H1 (cell line): ENCODE results near the gene MANBA. TPM values are rescaled to one million over a fixed set of nuclear protein-coding genes. Genes with fewer than 3 reads are reported as not detected.

ENCODE experiments used
- CTCF ChIA-PET: fragments of 300-600 bp; sonication (Branson Sonifier 250); formaldehyde crosslinking; loops from one replicate; lab custom pipeline; 2021; ENCODE audit not compliant: partially characterized antibody; lab: Charles Lee
- POLR2A ChIA-PET: fragments of 300-600 bp; sonication (Branson Sonifier 250); formaldehyde crosslinking; loops from one replicate; lab custom pipeline; 2021; ENCODE audit warnings: inconsistent platforms; ENCODE audit not compliant: partially characterized antibody; lab: Charles Lee
- DNase-seq, 2 experiments: peaks; one replicate each; pipeline versions ENCODE4 v3.0.0 to v3.0.0-alpha.2; 2010 to 2022; ENCODE audit warnings: low spot score in 2 of 2, low read depth in 1 of 2, mixed read lengths in 1 of 2
- FAIRE-seq: peaks from 2 replicates; lab custom pipeline; 2011; peaks lifted over from hg19 to GRCh38; lab: Jason Lieb, UNC
- H2AFZ ChIP-seq: 2 replicates; pipeline ENCODE4 v1.8.1; 2012; ENCODE audit warnings: low read length, inconsistent platforms
- H2AK5ac ChIP-seq: 2 replicates; pipeline ENCODE4 v1.6.1; 2013; ENCODE audit warnings: low read depth, low read length
- H2BK120ac ChIP-seq: replicated peaks from 2 replicates; pipeline ENCODE3; 2013; ENCODE audit warnings: low read depth, low read length, inconsistent platforms
- H2BK12ac ChIP-seq: 2 replicates; pipeline ENCODE4 v1.6.1; 2013; ENCODE audit warnings: low read depth, low read length
- H2BK15ac ChIP-seq: 2 replicates; pipeline ENCODE4 v1.6.1; 2013; ENCODE audit warnings: low read length
- H2BK20ac ChIP-seq: 2 replicates; pipeline ENCODE4 v1.6.1; 2013; ENCODE audit warnings: low read length
- H2BK5ac ChIP-seq: 2 replicates; pipeline ENCODE4 v1.6.1; 2013; ENCODE audit warnings: low read depth, low read length
- H3K14ac ChIP-seq: 2 replicates; pipeline ENCODE4 v1.6.1; 2013; ENCODE audit warnings: inconsistent platforms; ENCODE audit not compliant: insufficient read length
- H3K18ac ChIP-seq: 2 replicates; pipeline ENCODE4 v1.6.1; 2013; ENCODE audit warnings: low read length; ENCODE audit errors: extremely low read depth
- H3K23ac ChIP-seq: 2 replicates; pipeline ENCODE4 v1.6.1; 2013; ENCODE audit warnings: inconsistent platforms; ENCODE audit not compliant: insufficient read length
- H3K23me2 ChIP-seq: 2 replicates; pipeline ENCODE4 v1.6.1; 2013; ENCODE audit warnings: low read depth, low read length
- H3K27ac ChIP-seq: 2 replicates; pipeline ENCODE4 v1.6.1; 2011; ENCODE audit warnings: low read depth, low read length, inconsistent platforms
- H3K27me3 ChIP-seq, 4 experiments: replicated peaks in 1 of 4; 1 replicate in 1 of 4; 2 replicates in 3 of 4; pipeline versions ENCODE4 v1.6.1 to v1.8.1; 2011 to 2013; ENCODE audit warnings: low read length in 3 of 4, mild to moderate bottlenecking in 3 of 4, inconsistent platforms in 2 of 4, mixed read lengths in 2 of 4, moderate library complexity in 1 of 4; ENCODE audit not compliant: control insufficient read depth in 3 of 4, insufficient read depth in 3 of 4; ENCODE audit errors: extremely low read depth in 1 of 4
- H3K36me3 ChIP-seq, 4 experiments: 2 replicates each; pipeline versions ENCODE4 v1.6.1 to v1.8.1; 2011 to 2013; ENCODE audit warnings: mild to moderate bottlenecking in 4 of 4, low read length in 3 of 4, moderate library complexity in 2 of 4, control low read depth in 1 of 4, inconsistent platforms in 1 of 4; ENCODE audit not compliant: insufficient read depth in 4 of 4, control insufficient read depth in 2 of 4
- H3K4ac ChIP-seq: replicated peaks from 2 replicates; pipeline ENCODE3; 2013; ENCODE audit warnings: low read length, low read depth, mixed read lengths, inconsistent platforms; ENCODE audit not compliant: insufficient read length
- H3K4me1 ChIP-seq, 4 experiments: replicated peaks in 1 of 4; 1 replicate in 1 of 4; 2 replicates in 3 of 4; pipeline versions ENCODE4 v1.6.1 to v1.8.1; 2011 to 2013; ENCODE audit warnings: low read length in 3 of 4, inconsistent platforms in 2 of 4, mixed read lengths in 1 of 4; ENCODE audit not compliant: insufficient read depth in 4 of 4, control insufficient read depth in 3 of 4
- H3K4me2 ChIP-seq, 2 experiments: 2 replicates each; pipeline versions ENCODE4 v1.6.1 to v1.8.1; 2011 to 2013; ENCODE audit warnings: low read depth in 2 of 2, low read length in 2 of 2, control low read depth in 1 of 2, inconsistent platforms in 1 of 2, mild to moderate bottlenecking in 1 of 2; ENCODE audit not compliant: insufficient read depth in 1 of 2
- H3K4me3 ChIP-seq, 4 experiments: fragments of 200-600, 300-600 bp in 1 of 4; sonication (generic), shearing (Covaris generic), sonication (Bioruptor Twin) in 1 of 4; 2 replicates each; pipeline versions ENCODE4 v1.5.1 to v1.8.1; 2011 to 2016; ENCODE audit warnings: low read length in 4 of 4, low read depth in 3 of 4, control low read depth in 2 of 4, inconsistent platforms in 2 of 4, mild to moderate bottlenecking in 2 of 4, mixed read lengths in 1 of 4, moderate library complexity in 1 of 4; ENCODE audit not compliant: insufficient read depth in 2 of 4; ENCODE audit errors: extremely low read depth in 1 of 4
- H3K56ac ChIP-seq: replicated peaks from 2 replicates; pipeline ENCODE3; 2013; ENCODE audit warnings: low read depth, mild to moderate bottlenecking, mixed read lengths, low read length, inconsistent platforms; ENCODE audit not compliant: insufficient read length
- H3K79me1 ChIP-seq: 2 replicates; pipeline ENCODE4 v1.6.1; 2013; ENCODE audit warnings: low read depth, low read length, control low read depth
- H3K79me2 ChIP-seq, 2 experiments: 2 replicates each; pipeline versions ENCODE4 v1.6.1 to v1.8.1; 2012 to 2013; ENCODE audit warnings: low read length in 2 of 2, mild to moderate bottlenecking in 2 of 2, inconsistent platforms in 1 of 2; ENCODE audit not compliant: insufficient read depth in 2 of 2, control insufficient read depth in 1 of 2
- H3K9ac ChIP-seq, 4 experiments: replicated peaks in 1 of 4; 1 replicate in 1 of 4; 2 replicates in 3 of 4; pipeline versions ENCODE4 v1.6.1 to v1.8.1; 2011 to 2013; ENCODE audit warnings: low read depth in 3 of 4, low read length in 3 of 4, control low read depth in 2 of 4, mild to moderate bottlenecking in 2 of 4, moderate library complexity in 2 of 4, inconsistent platforms in 1 of 4; ENCODE audit errors: extremely low read depth in 1 of 4
- H3K9me3 ChIP-seq, 2 experiments: 2 replicates each; pipeline versions ENCODE4 v1.6.1 to v1.8.1; 2012 to 2013; ENCODE audit warnings: mild to moderate bottlenecking in 2 of 2, moderate library complexity in 2 of 2, control low read depth in 1 of 2, inconsistent platforms in 1 of 2, low read depth in 1 of 2, low read length in 1 of 2, mixed read lengths in 1 of 2; ENCODE audit not compliant: insufficient read depth in 2 of 2
- H4K20me1 ChIP-seq, 2 experiments: replicated peaks in 1 of 2; 2 replicates each; pipeline versions ENCODE3 to v1.8.1; 2011 to 2013; ENCODE audit warnings: inconsistent platforms in 2 of 2, low read length in 2 of 2, mild to moderate bottlenecking in 1 of 2; ENCODE audit not compliant: insufficient read depth in 2 of 2, control insufficient read depth in 1 of 2
- H4K5ac ChIP-seq: 2 replicates; pipeline ENCODE4 v1.6.1; 2013; ENCODE audit warnings: low read length, low read depth, mixed read lengths, inconsistent platforms; ENCODE audit not compliant: insufficient read length
- H4K8ac ChIP-seq: 2 replicates; pipeline ENCODE4 v1.8.0; 2013; ENCODE audit warnings: mild to moderate bottlenecking, moderate library complexity, low read length, inconsistent platforms; ENCODE audit not compliant: insufficient read depth; ENCODE audit errors: extremely low read depth
- H4K91ac ChIP-seq: replicated peaks from 2 replicates; pipeline ENCODE3; 2013; ENCODE audit warnings: low read length, mixed read lengths, inconsistent platforms; ENCODE audit not compliant: insufficient read length
- BACH1 ChIP-seq: IDR thresholded peaks from 2 replicates; pipeline ENCODE4 v1.6.1; 2012; ENCODE audit warnings: low read length, improper control_type of control experiment
- CHD2 ChIP-seq: IDR thresholded peaks from 2 replicates; pipeline ENCODE4 v1.6.1; 2012; ENCODE audit warnings: low read length, improper control_type of control experiment
- EP300 ChIP-seq, 2 experiments: IDR thresholded peaks; 1 replicate in 1 of 2; 2 replicates in 1 of 2; pipeline ENCODE4 v1.6.1; 2011 to 2012; ENCODE audit warnings: low read depth in 2 of 2, low read length in 2 of 2, mild to moderate bottlenecking in 2 of 2, borderline replicate concordance in 1 of 2, inconsistent platforms in 1 of 2, moderate library complexity in 1 of 2
- PHF8 ChIP-seq: fragments of 200-600 bp; sonication (generic); conservative IDR thresholded peaks from 2 replicates; pipeline ENCODE4 v1.7.1; 2012; ENCODE audit warnings: low read depth, mild to moderate bottlenecking, inconsistent platforms, low read length, moderate library complexity
- SAP30 ChIP-seq: fragments of 300-600 bp; sonication (generic); IDR thresholded peaks from 2 replicates; pipeline ENCODE4 v1.7.1; 2012; ENCODE audit warnings: low read length, moderate library complexity, mild to moderate bottlenecking, inconsistent platforms; ENCODE audit not compliant: insufficient read depth, insufficient replicate concordance
- SRF ChIP-seq: IDR thresholded peaks from 2 replicates; pipeline ENCODE4 v1.6.1; 2011; ENCODE audit warnings: mild to moderate bottlenecking, low read depth, low read length, moderate library complexity
- YY1 ChIP-seq: IDR thresholded peaks from 2 replicates; pipeline ENCODE4 v1.6.1; 2011; ENCODE audit warnings: low read depth, mild to moderate bottlenecking, low read length
- WGBS, 2 experiments: shearing (Covaris generic) in 1 of 2; methylation state at CpG; one replicate each; pipeline versions ENCODE4 v1.1.6 to v1.1.7; 2013 to 2015; ENCODE audit warnings: low lambda C conversion rate in 2 of 2, mixed read lengths in 2 of 2, inconsistent platforms in 1 of 2, low coverage in 1 of 2, missing lambda C conversion rate in 1 of 2; ENCODE audit not compliant: insufficient replicate concordance in 2 of 2, insufficient coverage in 1 of 2, insufficient read length in 1 of 2; ENCODE audit errors: extremely low coverage in 1 of 2, missing lambda C conversion rate in 1 of 2; 5-methylcytosine and 5-hydroxymethylcytosine counted together
- polyA plus RNA-seq, 7 experiments: library from polyadenylated mRNA; depleted of rRNA in 3 of 7; stranded (reverse) in 5 of 7; unstranded in 2 of 7; fragments of >200 nt in 5 of 7; fragments of 200-250 nt in 2 of 7; gene quantifications; 1 replicate in 5 of 7; 2 replicates in 1 of 7; 4 replicates in 1 of 7; pipeline versions ENCODE4 v1.2.1 to v1.2.3, GENCODE V29; 2011 to 2013; ENCODE audit warnings: missing spikeins in 2 of 7, mixed read lengths in 2 of 7
- total RNA-seq: library from RNA; stranded (reverse); fragmentation: NEBNext Ultra II Directional; extraction: Animal tissue kit (Norgen Biotek cat#: 25700); gene quantifications from 2 replicates; pipeline ENCODE4 v1.2.1, GENCODE V29; 2021

MANBA gene
- total and polyA plus RNA-seq, 2 of the 8 experiments (the other 6 are each of a cell fraction or from before 2014, with no cell fraction given) = 22.9 to 27.8 TPM

GRCh38 chr4:102787944-102788343, 27.2 kb upstream of the MANBA start:
- H3K9me3 ChIP-seq = no peaks in the 10 kb centered on the region
- H2AFZ ChIP-seq = no peak overlapping the region
- no peak overlapping the region for H3K56ac ChIP-seq
- no peak overlapping the region for H3K4ac ChIP-seq
- H3K4me3 ChIP-seq = no peak overlapping the region
- ChIA-PET CTCF (no interaction called here), POLR2A (no interaction called here)
- H4K8ac ChIP-seq = no peak overlapping the region
- H4K20me1 ChIP-seq = peaks cover 0 to 4% of the 10 kb centered on the region in 2 experiments
- no peak overlapping the region for H3K9ac ChIP-seq
- H3K23me2 ChIP-seq = no peaks in the 10 kb centered on the region
- H3K4me1 ChIP-seq = no peaks in the 10 kb centered on the region
- no peak overlapping the region for H3K14ac ChIP-seq
- no peak overlapping the region for H3K18ac ChIP-seq
- H2BK12ac ChIP-seq = no peak overlapping the region
- H2AK5ac ChIP-seq = no peak overlapping the region
- FAIRE-seq (no peak), DNase-seq (no peak)
- H3K27me3 ChIP-seq = no peaks in the 10 kb centered on the region
- H3K27ac ChIP-seq = no peak overlapping the region
- H2BK15ac ChIP-seq = no peak overlapping the region
- no peak for TF ChIP-seq PHF8
- no peak for TF ChIP-seq BACH1
- TF ChIP-seq EP300 (IDR thresholded peaks at IDR 0.05; ENCODE audit: borderline replicate concordance in 1 of 2, low read depth in 2 of 2, low read length in 2 of 2) = no peak
- TF ChIP-seq SAP30 = no peak
- TF ChIP-seq SRF = no peak
- no peak for TF ChIP-seq CHD2
- no peak for TF ChIP-seq YY1
- no peak overlapping the region for H3K23ac ChIP-seq
- H3K4me2 ChIP-seq = no peak overlapping the region
- no peak overlapping the region for H2BK120ac ChIP-seq
- no peak overlapping the region for H2BK20ac ChIP-seq
- H3K79me1 ChIP-seq = no peaks in the 10 kb centered on the region
- H4K5ac ChIP-seq = no peak overlapping the region
- 90% methylated on average over 3 of the region's 3 CpGs; no CpG with 5 or more reads in 1 of the 2 experiments for WGBS, 2 experiments
- no peaks in the 10 kb centered on the region for H3K79me2 ChIP-seq
- H2BK5ac ChIP-seq = no peak overlapping the region
- H4K91ac ChIP-seq = no peak overlapping the region
- H3K36me3 ChIP-seq = no peaks in the 10 kb centered on the region; a peak in 1 of 8 replicates
